NCI-H1092 (cell line): ENCODE measurements around the gene MLF2.
A peak's percentile ranks its signal among the peaks of the same experiment; 100 is the strongest.
"Not testable (repeated sequence)": the region's sequence is repeated elsewhere in the genome, so short reads cannot be mapped to it uniquely, and the experiment has no call there.

Source experiments
- DNase-seq: peaks from one replicate; lab custom pipeline; 2025; lab: John Stamatoyannopoulos, UW

MLF2 gene

GRCh38 chr12:6734506-6735387 is 18.2 kb downstream of the MLF2 start:
- DNase-seq: no peak

DNA sequence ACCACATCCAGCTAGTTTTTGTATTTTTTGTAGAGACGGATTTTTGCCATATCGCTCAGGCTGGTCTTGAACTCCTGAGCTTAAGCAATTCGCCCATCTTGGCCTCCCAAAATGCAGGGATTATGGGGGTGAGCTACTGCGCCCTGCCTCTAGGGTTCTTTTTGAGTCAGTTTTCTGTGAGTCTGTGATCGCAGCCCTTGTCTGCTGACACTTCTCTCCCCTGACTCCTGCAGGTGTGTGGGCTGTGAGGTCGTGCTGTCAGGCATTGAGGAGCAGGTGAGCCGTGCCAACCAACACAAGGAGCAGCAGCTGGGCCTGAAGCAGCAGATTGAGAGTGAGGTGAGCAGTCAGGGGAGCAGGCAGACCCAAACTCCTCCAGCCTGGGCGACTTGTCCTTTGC is 22.8 kb downstream of the MLF2 start:
- no peak for DNase-seq

DNA sequence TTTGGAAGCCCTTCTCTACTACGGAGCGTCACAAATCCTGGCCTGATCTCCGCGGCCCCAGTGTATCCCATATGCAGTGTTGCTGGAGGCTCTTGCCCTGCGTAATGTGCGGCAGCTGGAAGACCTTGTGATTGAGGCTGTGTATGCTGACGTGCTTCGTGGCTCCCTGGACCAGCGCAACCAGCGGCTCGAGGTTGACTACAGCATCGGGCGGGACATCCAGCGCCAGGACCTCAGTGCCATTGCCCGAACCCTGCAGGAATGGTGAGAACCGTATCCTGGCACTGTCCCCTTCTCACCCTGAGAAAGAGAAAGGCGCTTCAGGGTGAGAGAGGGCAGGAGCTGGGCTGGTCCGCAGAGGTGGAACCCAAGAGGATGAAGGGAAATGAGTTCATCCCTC is 23.8 kb downstream of the MLF2 start:
- no peak for DNase-seq

- no peak for DNase-seq
Observed at GRCh38 chr12:6725350-6725749, 27.6 kb downstream of the MLF2 start.

- DNase-seq: no peak
Observed at GRCh38 chr12:6724409-6724797, 28.5 kb downstream of the MLF2 start.

DNA sequence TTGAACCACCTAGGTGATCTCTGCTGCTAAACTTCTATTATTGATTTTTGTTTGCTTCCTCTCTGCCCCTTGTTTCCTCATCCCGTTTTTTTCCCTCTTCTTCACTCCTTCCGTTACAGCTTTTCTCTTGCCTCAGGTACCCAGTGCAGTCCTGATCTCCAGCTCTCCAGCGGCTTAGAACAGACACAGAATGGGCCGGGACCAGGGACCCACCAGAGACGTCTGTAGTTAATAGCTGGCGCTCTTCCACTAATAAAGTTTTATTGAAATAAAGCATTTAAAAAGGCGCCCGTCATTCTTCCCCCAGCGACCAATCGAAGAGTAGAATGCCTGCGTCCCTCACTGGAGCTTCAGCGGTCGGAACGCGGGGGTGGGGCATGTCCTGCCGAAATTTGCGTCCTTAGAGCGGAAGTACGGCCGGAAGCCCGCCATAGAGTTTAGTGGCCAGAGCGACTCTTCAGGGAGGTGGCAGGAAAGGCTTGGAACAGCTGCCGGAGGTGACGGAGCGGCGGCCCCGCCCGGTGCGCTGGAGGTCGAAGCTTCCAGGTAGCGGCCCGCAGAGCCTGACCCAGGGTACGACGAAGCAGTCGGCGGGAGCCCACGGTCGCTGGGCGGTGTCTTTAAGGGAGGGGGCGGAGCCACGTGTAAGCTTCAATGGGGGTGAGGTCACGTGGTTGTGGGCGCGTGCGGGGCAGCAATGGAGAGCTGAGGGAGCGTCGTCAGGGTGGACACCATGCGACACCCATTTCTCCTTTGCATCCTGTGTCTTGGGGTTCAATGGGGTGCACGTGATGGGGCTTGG is 29.1 kb downstream of the MLF2 start, which contains the start of gene COPS7A:
TSS of gene COPS7A (plus strand) at position 440 of the 802 bp plus-strand sequence. CDS start 611 bp downstream, outside the sequence.
- peak; percentile 97 for DNase-seq

DNA sequence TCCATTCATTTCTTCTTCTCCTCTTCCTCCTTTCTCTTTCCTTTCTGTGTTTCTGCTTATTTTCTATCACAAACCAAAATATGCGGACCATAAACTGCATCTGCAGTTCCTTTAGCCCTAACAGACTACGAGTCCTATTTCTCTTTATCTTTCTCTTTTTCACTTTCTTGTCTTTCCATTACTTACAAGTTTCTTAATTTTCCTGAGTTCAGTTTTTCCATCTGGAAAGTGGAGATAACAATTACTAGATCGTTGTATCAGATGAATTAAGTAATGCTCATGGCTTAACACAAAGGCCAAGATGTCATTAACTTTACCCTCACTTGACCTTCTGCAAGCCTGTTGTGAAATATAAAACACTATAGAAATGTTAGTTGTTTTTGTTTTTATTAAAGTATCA is 30.1 kb downstream of the MLF2 start:
- DNase-seq: no peak

- no peak for DNase-seq
Observed at GRCh38 chr12:6716874-6717437, 36.0 kb downstream of the MLF2 start.

- not testable (repeated sequence) for DNase-seq
Observed at GRCh38 chr12:6716031-6716873, 36.7 kb downstream of the MLF2 start.

GRCh38 chr12:6708960-6709394 is 44.0 kb downstream of the MLF2 start:
- DNase-seq: no peak

DNA sequence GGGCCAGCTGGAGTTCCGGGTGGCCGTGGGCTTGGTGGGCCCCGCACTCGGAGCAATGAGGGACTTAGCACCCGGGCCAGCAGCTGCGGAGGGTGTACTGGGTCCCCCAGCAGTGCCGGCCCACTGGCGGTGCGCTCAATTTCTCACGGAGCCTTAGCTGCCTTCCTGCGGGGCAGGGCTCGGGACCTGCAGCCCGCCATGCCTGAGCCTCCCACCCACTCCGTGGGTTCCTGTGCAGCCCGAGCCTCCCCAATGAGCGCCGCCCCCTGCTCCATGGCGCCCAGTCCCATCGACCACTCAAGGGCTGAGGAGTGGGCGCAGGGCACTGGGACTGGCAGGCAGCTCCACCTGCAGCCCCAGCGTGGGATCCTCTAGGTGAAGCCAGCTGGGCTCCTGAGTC is 44.6 kb downstream of the MLF2 start:
- not testable (repeated sequence) for DNase-seq

GRCh38 chr12:6703631-6704030 is 49.3 kb downstream of the MLF2 start:
- no peak for DNase-seq

GRCh38 chr12:6701078-6701768 is 51.7 kb downstream of the MLF2 start:
- no peak for DNase-seq

DNA sequence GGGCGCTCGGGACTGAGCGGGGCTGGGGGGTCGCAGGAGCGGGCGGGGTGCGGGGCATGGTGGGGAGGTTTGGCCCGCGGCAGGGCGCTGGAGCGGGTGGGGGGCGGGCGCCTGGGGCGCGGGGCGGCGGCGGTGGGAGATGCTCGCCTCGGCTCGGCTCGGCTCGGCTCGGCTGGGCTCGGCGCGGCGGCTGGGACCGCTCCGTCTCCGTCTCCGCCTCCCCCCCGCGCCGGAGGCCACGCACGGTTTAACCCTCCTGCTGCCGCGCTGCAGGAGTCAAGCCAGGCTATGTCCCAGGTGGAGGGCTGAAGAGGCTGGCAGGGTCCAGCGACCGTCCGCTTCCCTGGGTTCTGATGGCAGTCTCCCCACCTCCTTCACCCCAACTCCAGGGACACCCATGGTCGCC is 52.3 kb downstream of the MLF2 start, which contains the start of gene PIANP:
TSS of gene PIANP (minus strand) at position 170 of the 406 bp plus-strand sequence. CDS start 2,754 bp downstream, outside the sequence.
- DNase-seq: peak; percentile 12

DNA sequence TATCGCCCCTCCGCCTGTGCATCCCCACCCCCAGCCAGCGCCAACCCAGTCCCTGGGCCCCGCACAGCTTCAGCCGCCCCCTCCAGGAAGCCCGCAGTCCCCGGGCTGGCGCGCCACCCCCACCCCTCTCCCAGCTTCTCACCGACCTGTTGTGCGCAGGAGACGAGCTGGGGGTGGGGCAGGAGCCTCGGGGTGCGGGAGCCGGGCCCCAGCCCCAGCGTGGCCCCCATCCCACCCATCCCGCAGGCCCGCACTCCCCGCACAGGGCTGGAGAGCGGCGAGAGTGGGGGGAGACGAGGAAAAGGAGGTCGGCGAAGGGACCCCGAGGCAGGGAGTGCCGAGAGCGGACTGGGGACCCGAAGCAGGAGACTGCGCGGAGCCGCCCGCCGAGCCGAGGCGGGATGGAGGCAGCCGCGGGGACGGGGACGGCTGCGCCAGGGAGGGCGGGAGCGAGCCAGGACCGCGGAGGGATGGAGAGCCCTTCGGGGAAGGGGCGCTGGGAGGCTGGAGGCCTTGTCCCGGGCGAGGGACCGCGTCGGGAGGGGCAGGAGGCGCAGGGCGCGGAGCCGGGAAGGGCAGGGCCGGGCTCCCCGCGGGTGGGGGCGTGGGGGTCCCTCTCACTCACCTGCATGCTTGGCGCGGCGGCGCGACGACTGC is 52.8 kb downstream of the MLF2 start:
- no peak for DNase-seq

DNA sequence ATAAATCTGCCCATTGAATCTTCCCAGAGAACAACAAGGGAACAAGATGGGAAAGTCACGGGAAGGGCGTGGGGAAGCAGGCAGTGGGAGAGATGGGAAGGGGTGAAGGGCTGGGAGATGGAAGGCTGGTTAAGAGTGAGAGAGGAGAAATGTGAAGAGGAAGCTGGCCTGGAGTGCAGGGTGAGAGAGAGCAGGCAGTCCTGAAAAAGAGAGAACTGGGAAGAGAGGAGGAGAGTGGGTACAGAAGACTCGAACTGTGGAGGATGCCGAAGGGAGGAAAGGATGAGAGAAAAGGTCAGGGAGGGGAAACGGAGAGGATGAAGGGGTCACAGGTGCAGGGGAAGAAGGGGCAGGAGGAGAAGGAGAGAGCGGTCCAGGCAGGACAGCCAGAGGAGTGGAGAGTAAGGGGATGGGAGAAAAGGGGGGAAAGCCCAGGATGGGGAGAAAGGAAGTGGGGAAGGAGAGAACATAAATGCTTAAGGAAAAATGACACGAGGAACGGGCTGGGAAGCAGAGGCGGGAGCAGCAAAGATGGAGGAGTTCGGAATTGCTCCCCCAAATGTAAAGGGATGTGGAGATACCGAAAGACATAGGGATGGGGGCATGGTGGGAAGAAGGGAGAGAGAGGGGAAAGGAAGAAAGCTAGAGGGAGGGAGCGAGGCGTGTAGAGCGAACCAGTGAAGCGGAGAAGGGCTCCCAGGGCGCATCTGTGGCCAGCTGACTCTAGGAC is 53.5 kb downstream of the MLF2 start:
- DNase-seq: no peak

DNA sequence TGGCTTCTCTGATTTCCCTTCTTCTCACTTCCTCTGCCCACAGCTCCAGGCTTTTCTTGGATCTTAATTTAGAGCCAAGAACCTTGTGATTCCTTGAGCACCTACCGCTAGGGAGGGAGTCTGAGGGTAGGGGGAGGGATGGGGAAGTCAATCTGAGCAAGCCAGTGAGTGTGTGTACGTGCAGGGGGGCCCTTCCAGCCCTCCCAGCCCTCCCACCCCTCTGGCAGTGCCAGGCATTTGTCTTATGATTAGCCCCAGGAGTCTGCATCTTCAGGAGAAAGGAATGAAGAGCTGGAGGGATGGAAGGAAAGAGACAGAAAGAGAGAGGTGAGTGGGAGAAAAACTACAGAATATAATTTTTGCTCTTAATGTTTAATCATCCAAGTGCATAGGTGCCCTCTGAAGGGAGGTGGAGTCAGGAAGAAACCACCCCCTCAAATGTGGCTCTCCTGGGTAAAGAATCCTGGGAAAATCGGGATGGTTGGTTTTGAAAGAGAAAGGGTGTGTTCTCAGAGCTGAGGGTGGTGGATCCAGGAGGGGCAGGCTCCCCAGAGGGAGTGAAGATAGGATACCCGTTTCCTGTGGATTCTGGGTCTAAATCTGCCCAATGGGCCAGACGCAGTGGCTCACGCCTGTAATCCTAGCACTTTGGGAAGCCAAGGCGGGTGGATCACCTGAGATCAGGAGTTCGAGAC is 54.4 kb downstream of the MLF2 start:
- DNase-seq: no peak
